ENCODE data around the gene HDHD5. TPM values are rescaled to one million over a fixed set of nuclear protein-coding genes. Genes with fewer than 3 reads are reported as not detected.

The HDHD5 gene
- total RNA-seq, 1 experiment from 2014 or later, result 37.2 TPM

- no TSS peak for BruUV-seq (replicated peaks)
- CTCF ChIA-PET, result no interaction called here
- H3K4me3 ChIP-seq (ENCODE audit: low read depth in 2 of 2, low read length in 2 of 2), result no peak overlapping the region
- in situ Hi-C loops (cut with HindIII; ENCODE audit: low pct_unique_long_range_greater_than_20kb, low sequenced_read_pairs) (no loop called here), intact Hi-C loops (cut with micrococcal nuclease; ENCODE audit: unreplicated experiment) (no loop called here)
- H3K27ac ChIP-seq (ENCODE audit: low read length), result no peak overlapping the region
- no peak for DNase-seq (ENCODE audit: low read depth, low spot score)
- H3K4me1 ChIP-seq (ENCODE audit: control insufficient read depth, insufficient read depth, low read length), result no peaks in the 10 kb centered on the region
- POLR2A ChIA-PET, result no interaction called here
- no peaks in the 10 kb centered on the region; the same call in 1 of the 2 replicates for H3K36me3 ChIP-seq (ENCODE audit: control insufficient read depth, insufficient read depth, low read length)
- H3K27me3 ChIP-seq (ENCODE audit: control insufficient read depth, insufficient read depth, low read length), result no peaks in the 10 kb centered on the region
- no peak for ATAC-seq
- H3K9me3 ChIP-seq (ENCODE audit: control insufficient read depth, insufficient read depth, low read depth, low read length), result no peaks in the 10 kb centered on the region
- TF ChIP-seq SIN3A (IDR thresholded peaks at IDR 0.05; ENCODE audit: borderline replicate concordance, insufficient read depth, low read depth, low read length) (no peak), TCF7L2 (IDR thresholded peaks at IDR 0.05; ENCODE audit: low read depth, low read length) (no peak), POLR2AphosphoS5 (IDR thresholded peaks at IDR 0.05; ENCODE audit: low read depth, low read length) (no peak)
- TF ChIP-seq, protein P1, sequence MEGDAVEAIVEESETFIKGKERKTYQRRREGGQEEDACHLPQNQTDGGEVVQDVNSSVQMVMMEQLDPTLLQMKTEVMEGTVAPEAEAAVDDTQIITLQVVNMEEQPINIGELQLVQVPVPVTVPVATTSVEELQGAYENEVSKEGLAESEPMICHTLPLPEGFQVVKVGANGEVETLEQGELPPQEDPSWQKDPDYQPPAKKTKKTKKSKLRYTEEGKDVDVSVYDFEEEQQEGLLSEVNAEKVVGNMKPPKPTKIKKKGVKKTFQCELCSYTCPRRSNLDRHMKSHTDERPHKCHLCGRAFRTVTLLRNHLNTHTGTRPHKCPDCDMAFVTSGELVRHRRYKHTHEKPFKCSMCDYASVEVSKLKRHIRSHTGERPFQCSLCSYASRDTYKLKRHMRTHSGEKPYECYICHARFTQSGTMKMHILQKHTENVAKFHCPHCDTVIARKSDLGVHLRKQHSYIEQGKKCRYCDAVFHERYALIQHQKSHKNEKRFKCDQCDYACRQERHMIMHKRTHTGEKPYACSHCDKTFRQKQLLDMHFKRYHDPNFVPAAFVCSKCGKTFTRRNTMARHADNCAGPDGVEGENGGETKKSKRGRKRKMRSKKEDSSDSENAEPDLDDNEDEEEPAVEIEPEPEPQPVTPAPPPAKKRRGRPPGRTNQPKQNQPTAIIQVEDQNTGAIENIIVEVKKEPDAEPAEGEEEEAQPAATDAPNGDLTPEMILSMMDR (IDR thresholded peaks at IDR 0.05), result no peak
- TF ChIP-seq, protein P2, sequence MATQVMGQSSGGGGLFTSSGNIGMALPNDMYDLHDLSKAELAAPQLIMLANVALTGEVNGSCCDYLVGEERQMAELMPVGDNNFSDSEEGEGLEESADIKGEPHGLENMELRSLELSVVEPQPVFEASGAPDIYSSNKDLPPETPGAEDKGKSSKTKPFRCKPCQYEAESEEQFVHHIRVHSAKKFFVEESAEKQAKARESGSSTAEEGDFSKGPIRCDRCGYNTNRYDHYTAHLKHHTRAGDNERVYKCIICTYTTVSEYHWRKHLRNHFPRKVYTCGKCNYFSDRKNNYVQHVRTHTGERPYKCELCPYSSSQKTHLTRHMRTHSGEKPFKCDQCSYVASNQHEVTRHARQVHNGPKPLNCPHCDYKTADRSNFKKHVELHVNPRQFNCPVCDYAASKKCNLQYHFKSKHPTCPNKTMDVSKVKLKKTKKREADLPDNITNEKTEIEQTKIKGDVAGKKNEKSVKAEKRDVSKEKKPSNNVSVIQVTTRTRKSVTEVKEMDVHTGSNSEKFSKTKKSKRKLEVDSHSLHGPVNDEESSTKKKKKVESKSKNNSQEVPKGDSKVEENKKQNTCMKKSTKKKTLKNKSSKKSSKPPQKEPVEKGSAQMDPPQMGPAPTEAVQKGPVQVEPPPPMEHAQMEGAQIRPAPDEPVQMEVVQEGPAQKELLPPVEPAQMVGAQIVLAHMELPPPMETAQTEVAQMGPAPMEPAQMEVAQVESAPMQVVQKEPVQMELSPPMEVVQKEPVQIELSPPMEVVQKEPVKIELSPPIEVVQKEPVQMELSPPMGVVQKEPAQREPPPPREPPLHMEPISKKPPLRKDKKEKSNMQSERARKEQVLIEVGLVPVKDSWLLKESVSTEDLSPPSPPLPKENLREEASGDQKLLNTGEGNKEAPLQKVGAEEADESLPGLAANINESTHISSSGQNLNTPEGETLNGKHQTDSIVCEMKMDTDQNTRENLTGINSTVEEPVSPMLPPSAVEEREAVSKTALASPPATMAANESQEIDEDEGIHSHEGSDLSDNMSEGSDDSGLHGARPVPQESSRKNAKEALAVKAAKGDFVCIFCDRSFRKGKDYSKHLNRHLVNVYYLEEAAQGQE (IDR thresholded peaks at IDR 0.05; ENCODE audit: insufficient read depth in 1 of 2, low read depth in 2 of 2, low read length in 1 of 2), result no peak
Measured at GRCh38 chr22:17143101-17143500, 16.0 kb downstream of the HDHD5 start.

GRCh38 chr22:17140826-17141766 lies 18.0 kb downstream of the HDHD5 start:
- Histone ChIP-seq H3K27me3 (ENCODE audit: control insufficient read depth, insufficient read depth, low read length) (no peaks in the 10 kb centered on the region), H3K36me3 (ENCODE audit: control insufficient read depth, insufficient read depth, low read length) (no peaks in the 10 kb centered on the region; the same call in 1 of the 2 replicates), H3K27ac (ENCODE audit: low read length) (no peak overlapping the region), H3K4me1 (ENCODE audit: control insufficient read depth, insufficient read depth, low read length) (no peaks in the 10 kb centered on the region), H3K4me3 (ENCODE audit: low read depth in 2 of 2, low read length in 2 of 2) (no peak overlapping the region), H3K9me3 (ENCODE audit: control insufficient read depth, insufficient read depth, low read depth, low read length) (no peaks in the 10 kb centered on the region)
- TF ChIP-seq TCF7L2 (IDR thresholded peaks at IDR 0.05; ENCODE audit: low read depth, low read length) (no peak), POLR2AphosphoS5 (IDR thresholded peaks at IDR 0.05; ENCODE audit: low read depth, low read length) (no peak), SIN3A (IDR thresholded peaks at IDR 0.05; ENCODE audit: borderline replicate concordance, insufficient read depth, low read depth, low read length) (no peak)
- TF ChIP-seq, protein P1 (IDR thresholded peaks at IDR 0.05), result no peak
- TF ChIP-seq, protein P2 (IDR thresholded peaks at IDR 0.05; ENCODE audit: insufficient read depth in 1 of 2, low read depth in 2 of 2, low read length in 1 of 2), result no peak
- intact Hi-C loops (cut with micrococcal nuclease; ENCODE audit: unreplicated experiment) (no loop called here), in situ Hi-C loops (cut with HindIII; ENCODE audit: low pct_unique_long_range_greater_than_20kb, low sequenced_read_pairs) (no loop called here)
- DNase-seq (ENCODE audit: low read depth, low spot score) (no peak), ATAC-seq (no peak)
- ChIA-PET POLR2A (no interaction called here), CTCF (no interaction called here)
- BruUV-seq (replicated peaks), result no TSS peak

All from Panc1 (cell line).